Left ventricle myocardium inferior (tissue), 1 donor: ENCODE data around the gene FAF2. TPM values are rescaled to one million over a fixed set of nuclear protein-coding genes. Genes with fewer than 3 reads are reported as not detected.

Source experiments
- total RNA-seq: library from RNA; stranded (reverse); fragmentation: NEBNext Ultra II Directional; extraction: Animal tissue kit (Norgen Biotek cat#: 25700); gene quantifications from one replicate; pipeline ENCODE4 v1.2.1, GENCODE V29; 2021
- donor health status: DM: no; HTN: yes; CAD: no; lungs with severe emphysema.

The FAF2 gene
- total RNA-seq, 1 donor from 2014 or later, result 13.0 TPM

Other genes with a start within 250 kb of the FAF2 start
- 4.7 TPM for gene SIMC1, start 210.0 kb upstream of the FAF2 start, total RNA-seq
- 91.6 TPM for gene KIAA1191, start 86.6 kb upstream of the FAF2 start, total RNA-seq
- gene ARL10, start 82.9 kb upstream of the FAF2 start, total RNA-seq, result 6.0 TPM
- gene NOP16, start 59.8 kb upstream of the FAF2 start, total RNA-seq, result 19.1 TPM
- 217 TPM for gene HIGD2A, start 59.6 kb upstream of the FAF2 start, total RNA-seq
- 216 TPM for gene CLTB, start 31.8 kb upstream of the FAF2 start, total RNA-seq
- 28.2 TPM for gene RNF44, start 89.0 kb downstream of the FAF2 start, total RNA-seq
- 0.33 TPM for gene CDHR2, start 101.0 kb downstream of the FAF2 start, total RNA-seq
- 0.58 TPM for gene GPRIN1, start 161.8 kb downstream of the FAF2 start, total RNA-seq
- 0.44 TPM for gene SNCB, start 182.1 kb downstream of the FAF2 start, total RNA-seq
- not detected for gene EIF4E1B, start 182.3 kb downstream of the FAF2 start, total RNA-seq
- 31.0 TPM for gene TSPAN17, start 199.1 kb downstream of the FAF2 start, total RNA-seq